GM23248 (cell line): Measurements from ENCODE around the gene ZNF700. TPM values are rescaled to one million over a fixed set of nuclear protein-coding genes. Genes with fewer than 3 reads are reported as not detected.
A peak's percentile ranks its signal among the peaks of the same experiment; 100 is the strongest.
"Not testable (repeated sequence)": the region's sequence is repeated elsewhere in the genome, so short reads cannot be mapped to it uniquely, and the experiment has no call there.

Experiments
- DNase-seq: peaks from one replicate; pipeline ENCODE4 v3.0.0-alpha.2; 2015
- H2AFZ ChIP-seq: fragments of 200-600 bp; sonication (generic); 2 replicates; pipeline ENCODE4 v1.6.1; 2016; ENCODE audit warnings: antibody characterized with exemption
- H3F3A ChIP-seq: fragments of 200-600 bp; sonication (generic); 2 replicates; pipeline ENCODE4 v1.6.1; 2016; ENCODE audit warnings: mild to moderate bottlenecking, antibody characterized with exemption, mixed run types; ENCODE audit not compliant: insufficient read depth
- H3K27ac ChIP-seq: fragments of 200-600 bp; sonication (generic); 2 replicates; pipeline ENCODE4 v1.5.1; 2016; ENCODE audit warnings: mild to moderate bottlenecking
- H3K27me3 ChIP-seq: fragments of 200-600 bp; sonication (generic); replicated peaks from 2 replicates; pipeline ENCODE4 v1.6.1; 2016; ENCODE audit warnings: mild to moderate bottlenecking; ENCODE audit not compliant: insufficient read depth
- H3K36me3 ChIP-seq: fragments of 200-600 bp; sonication (generic); 2 replicates; pipeline ENCODE4 v1.6.1; 2016; ENCODE audit warnings: low read depth, mild to moderate bottlenecking
- H3K4me1 ChIP-seq: fragments of 200-600 bp; sonication (generic); 2 replicates; pipeline ENCODE4 v1.6.1; 2016; ENCODE audit warnings: mild to moderate bottlenecking; ENCODE audit not compliant: insufficient read depth
- H3K4me2 ChIP-seq: fragments of 200-600 bp; sonication (generic); one replicate; pipeline ENCODE4 v1.6.1; 2016; ENCODE audit warnings: mild to moderate bottlenecking; ENCODE audit not compliant: unreplicated experiment
- H3K4me3 ChIP-seq: fragments of 200-600 bp; sonication (generic); 2 replicates; pipeline ENCODE4 v1.5.1; 2016; ENCODE audit warnings: mild to moderate bottlenecking
- H3K79me2 ChIP-seq: fragments of 200-600 bp; sonication (generic); 2 replicates; pipeline ENCODE4 v1.6.1; 2016; ENCODE audit warnings: mild to moderate bottlenecking; ENCODE audit not compliant: insufficient read depth
- H3K9ac ChIP-seq: fragments of 200-600 bp; sonication (generic); 2 replicates; pipeline ENCODE4 v1.6.1; 2016; ENCODE audit warnings: mild to moderate bottlenecking
- H3K9me2 ChIP-seq: fragments of 200-600 bp; sonication (generic); 2 replicates; pipeline ENCODE4 v1.6.1; 2016; ENCODE audit warnings: mixed run types, mild to moderate bottlenecking, moderate library complexity; ENCODE audit not compliant: insufficient read depth
- H3K9me3 ChIP-seq: fragments of 200-600 bp; sonication (generic); one replicate; pipeline ENCODE4 v1.6.1; 2017; ENCODE audit warnings: low read depth
- H4K20me1 ChIP-seq: fragments of 200-600 bp; sonication (generic); 2 replicates; pipeline ENCODE4 v1.6.0; 2016; ENCODE audit not compliant: insufficient read depth
- EZH2 ChIP-seq: fragments of 200-600 bp; sonication (generic); IDR thresholded peaks from 2 replicates; pipeline ENCODE4 v1.6.1; 2018; ENCODE audit warnings: antibody characterized with exemption, mild to moderate bottlenecking; ENCODE audit not compliant: insufficient read depth, poor library complexity, severe bottlenecking
- EZH2phosphoT487 ChIP-seq: fragments of 200-600 bp; sonication (generic); IDR thresholded peaks from 2 replicates; pipeline ENCODE4 v1.6.1; 2018; ENCODE audit warnings: antibody characterized with exemption, moderate library complexity, mild to moderate bottlenecking, low read depth; ENCODE audit not compliant: insufficient read depth
- WGBS, 2 experiments: methylation state at CpG; one replicate each; pipeline ENCODE4 v1.1.6; 2015 to 2017; ENCODE audit warnings: low lambda C conversion rate in 2 of 2, low coverage in 1 of 2; ENCODE audit errors: missing lambda C conversion rate in 2 of 2; 5-methylcytosine and 5-hydroxymethylcytosine counted together
- in situ Hi-C: fragments of 300-500 bp; cut with MboI; formaldehyde crosslinking; loops from 2 replicates; pipeline ENCODE4 v1.15.0; 2020
- polyA plus RNA-seq: library from polyadenylated mRNA; unstranded; fragments of >200 nt; fragmentation: Nextera tagmentation; extraction: Ambion mirVana; gene quantifications from 2 replicates; pipeline ENCODE4 v1.2.1, GENCODE V29; 2016
- total RNA-seq: library from RNA; depleted of rRNA; stranded (reverse); fragments of >200 nt; shearing (Covaris generic); gene quantifications from 2 replicates; pipeline ENCODE4 v1.2.3, GENCODE V29; 2014

Gene ZNF700
- total and polyA plus RNA-seq, 2 experiments from 2014 or later, result 3.2 to 6.3 TPM

- Histone ChIP-seq H3K9me2 (no peaks in the 10 kb centered on the region), H3K36me3 (no peaks in the 10 kb centered on the region), H2AFZ (no peak overlapping the region), H3K79me2 (peaks cover 21% of the 10 kb centered on the region), H3F3A (peaks cover 15% of the 10 kb centered on the region), H3K27me3 (no peaks in the 10 kb centered on the region), H3K4me3 (no peak overlapping the region), H3K9me3 (no peaks in the 10 kb centered on the region), H3K4me1 (peaks cover 5% of the 10 kb centered on the region), H3K9ac (no peak overlapping the region), H4K20me1 (no peaks in the 10 kb centered on the region), H3K4me2 (no peak overlapping the region), H3K27ac (no peak overlapping the region)
- WGBS, 2 experiments, result 54% methylated on average over 6 of the region's 6 CpGs
- DNase-seq, result no peak
- in situ Hi-C loops, result no loop called here
- TF ChIP-seq EZH2phosphoT487 (no peak), EZH2 (no peak)
These were observed 2.9 kb upstream of the ZNF700 start for GRCh38 chr19:11921852-11922495.

- Histone ChIP-seq H3K79me2 (peaks cover 57% of the 10 kb centered on the region), H3K9ac (peak overlapping the region; percentile 90), H2AFZ (peak overlapping the region; percentile 99), H3F3A (peaks cover 15% of the 10 kb centered on the region), H3K27ac (peak overlapping the region; percentile 75), H3K4me3 (peak overlapping the region; percentile 97), H3K4me2 (peak overlapping the region; percentile 99)
- H3K27me3 ChIP-seq, H3K9me3 ChIP-seq, H3K36me3 ChIP-seq, H4K20me1 ChIP-seq, in situ Hi-C loops, H3K4me1 ChIP-seq, H3K9me2 ChIP-seq: not testable (repeated sequence)
- 12% methylated on average over 10 of the region's 10 CpGs for WGBS, 2 experiments
- peak; percentile 8 for DNase-seq
These were observed 812 bp downstream of the ZNF700 start for GRCh38 chr19:11925651-11926187.

- H3K27ac ChIP-seq, result no peak overlapping the region
- peaks cover 72% of the 10 kb centered on the region for H3K79me2 ChIP-seq
These were observed 2.3 kb downstream of the ZNF700 start for GRCh38 chr19:11927227-11927626.

GRCh38 chr19:11931051-11931450 lies 6.1 kb downstream of the ZNF700 start:
- Histone ChIP-seq H3K79me2 (peaks cover 98% of the 10 kb centered on the region), H3K9me2 (no peaks in the 10 kb centered on the region), H3K4me1 (peaks cover 1% of the 10 kb centered on the region), H3K27me3 (no peaks in the 10 kb centered on the region), H3K9me3 (no peaks in the 10 kb centered on the region), H3K4me3 (no peak overlapping the region), H2AFZ (no peak overlapping the region), H4K20me1 (no peaks in the 10 kb centered on the region), H3K4me2 (no peak overlapping the region), H3F3A (no peaks in the 10 kb centered on the region), H3K9ac (no peak overlapping the region), H3K36me3 (0 out of 2 replicates have a peak, but pooled peaks cover 5% of the 10 kb centered on the region), H3K27ac (no peak overlapping the region)
- DNase-seq, result no peak
- 93 to 97% methylated on average over 3 of the region's 3 CpGs for WGBS, 2 experiments
- no peak for TF ChIP-seq EZH2phosphoT487
- TF ChIP-seq EZH2, result no peak
- in situ Hi-C loops, result no loop called here

More at GRCh38 chr19:11927227-11927626, 2.3 kb downstream of the ZNF700 start:
- DNase-seq, result no peak
- Histone ChIP-seq H3K9ac (no peak overlapping the region), H3K36me3 (no peaks in the 10 kb centered on the region), H3K9me3 (no peaks in the 10 kb centered on the region), H2AFZ (no peak overlapping the region), H3K4me1 (peaks cover 5% of the 10 kb centered on the region), H4K20me1 (no peaks in the 10 kb centered on the region), H3K4me2 (no peak overlapping the region), H3K9me2 (no peaks in the 10 kb centered on the region), H3K27me3 (no peaks in the 10 kb centered on the region), H3K4me3 (no peak overlapping the region), H3F3A (peaks cover 11% of the 10 kb centered on the region)
- WGBS, 2 experiments, result 96 to 97% methylated on average over 3 of the region's 3 CpGs
- in situ Hi-C loops, result no loop called here
- TF ChIP-seq EZH2 (no peak), EZH2phosphoT487 (no peak)
